ENCODE data around the gene CCSER1.

DNA sequence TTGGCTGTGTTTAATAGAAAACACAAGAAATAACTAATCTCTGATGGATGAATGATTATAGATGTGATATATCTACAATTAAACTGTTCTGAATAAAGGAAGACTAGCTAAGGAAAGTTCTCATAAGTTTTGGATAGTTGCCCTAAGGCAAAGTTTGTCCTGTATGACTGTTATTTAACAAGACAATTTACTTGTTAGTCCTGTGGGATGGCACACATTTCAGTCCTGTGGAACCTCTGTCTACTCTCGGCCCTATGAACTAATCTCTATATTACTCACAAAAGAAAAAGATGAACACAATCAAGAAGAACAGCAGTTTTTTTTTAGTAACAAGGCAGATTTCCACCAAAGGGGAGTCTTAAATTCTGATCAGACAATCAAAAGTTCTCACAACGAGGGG is 314.6 kb downstream of the CCSER1 start:
- TF ChIP-seq JUND (IDR thresholded peaks at IDR 0.05) (no peak), RAD21 (IDR thresholded peaks at IDR 0.05) (no peak), TAF1 (conservative IDR thresholded peaks at IDR 0.05) (no peak), HNF4A (conservative IDR thresholded peaks at IDR 0.05) (no peak), SP1 (IDR thresholded peaks at IDR 0.05) (no peak)
- TF ChIP-seq, protein P1, sequence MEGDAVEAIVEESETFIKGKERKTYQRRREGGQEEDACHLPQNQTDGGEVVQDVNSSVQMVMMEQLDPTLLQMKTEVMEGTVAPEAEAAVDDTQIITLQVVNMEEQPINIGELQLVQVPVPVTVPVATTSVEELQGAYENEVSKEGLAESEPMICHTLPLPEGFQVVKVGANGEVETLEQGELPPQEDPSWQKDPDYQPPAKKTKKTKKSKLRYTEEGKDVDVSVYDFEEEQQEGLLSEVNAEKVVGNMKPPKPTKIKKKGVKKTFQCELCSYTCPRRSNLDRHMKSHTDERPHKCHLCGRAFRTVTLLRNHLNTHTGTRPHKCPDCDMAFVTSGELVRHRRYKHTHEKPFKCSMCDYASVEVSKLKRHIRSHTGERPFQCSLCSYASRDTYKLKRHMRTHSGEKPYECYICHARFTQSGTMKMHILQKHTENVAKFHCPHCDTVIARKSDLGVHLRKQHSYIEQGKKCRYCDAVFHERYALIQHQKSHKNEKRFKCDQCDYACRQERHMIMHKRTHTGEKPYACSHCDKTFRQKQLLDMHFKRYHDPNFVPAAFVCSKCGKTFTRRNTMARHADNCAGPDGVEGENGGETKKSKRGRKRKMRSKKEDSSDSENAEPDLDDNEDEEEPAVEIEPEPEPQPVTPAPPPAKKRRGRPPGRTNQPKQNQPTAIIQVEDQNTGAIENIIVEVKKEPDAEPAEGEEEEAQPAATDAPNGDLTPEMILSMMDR (IDR thresholded peaks at IDR 0.05; ENCODE audit: low read depth, low read length, missing input control), result no peak
- TF ChIP-seq, protein P2, sequence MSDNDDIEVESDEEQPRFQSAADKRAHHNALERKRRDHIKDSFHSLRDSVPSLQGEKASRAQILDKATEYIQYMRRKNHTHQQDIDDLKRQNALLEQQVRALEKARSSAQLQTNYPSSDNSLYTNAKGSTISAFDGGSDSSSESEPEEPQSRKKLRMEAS (IDR thresholded peaks at IDR 0.05), result no peak

Data from liver (tissue), 3 donors.